Endothelial cell of umbilical vein (primary cell): ENCODE results near the gene BTN3A1.

ENCODE experiments used
- CTCF ChIP-seq, 2 donors: IDR thresholded peaks; 1 replicate in 1 of 2; 2 replicates in 1 of 2; pipeline ENCODE4 v1.5.1; 2011; ENCODE audit warnings: low read length in 2 of 2, mild to moderate bottlenecking in 2 of 2, moderate library complexity in 2 of 2, control low read depth in 1 of 2, inconsistent platforms in 1 of 2, low read depth in 1 of 2; ENCODE audit not compliant: insufficient read depth in 1 of 2; ENCODE audit errors: extremely low read depth in 1 of 2
- EZH2 ChIP-seq: IDR thresholded peaks from 2 replicates; pipeline ENCODE4 v1.6.1; 2012; ENCODE audit warnings: borderline replicate concordance, low read depth, mild to moderate bottlenecking, moderate library complexity, low read length, inconsistent platforms; ENCODE audit not compliant: severe bottlenecking
- MAX ChIP-seq: IDR thresholded peaks from 2 replicates; pipeline ENCODE4 v1.6.1; 2011; ENCODE audit not compliant: insufficient read depth, insufficient read length
- MYC ChIP-seq: IDR thresholded peaks from one replicate; pipeline ENCODE4 v1.6.1; 2011; ENCODE audit warnings: mild to moderate bottlenecking, low read depth, low read length
- POLR2A ChIP-seq: IDR thresholded peaks from 2 replicates; pipeline ENCODE4 v1.6.1; 2012; ENCODE audit warnings: low read depth, mild to moderate bottlenecking, control low read depth, low read length
- POLR2AphosphoS5 ChIP-seq: IDR thresholded peaks from 2 replicates; pipeline ENCODE4 v1.6.1; 2012; ENCODE audit warnings: low read depth, mild to moderate bottlenecking, control low read depth, low read length, moderate library complexity; ENCODE audit not compliant: insufficient read depth

- TF ChIP-seq EZH2 (no peak), CTCF (IDR thresholded peaks at IDR 0.05; ENCODE audit: extremely low read depth in 1 of 2, insufficient read depth in 1 of 2, low read depth in 1 of 2, low read length in 2 of 2) (no peak), MAX (no peak), POLR2A (no peak), POLR2AphosphoS5 (no peak), MYC (no peak)
Measured at GRCh38 chr6:26362093-26362835, 39.8 kb upstream of the BTN3A1 start.
